HG03064 (cell line): ENCODE results near the gene TBC1D22B.

Experiments used
- ATAC-seq: cut with Tn5 transposase; IDR thresholded peaks from one replicate; pipeline ENCODE4 v1.9.1; 2021; ENCODE audit warnings: low read depth; ENCODE audit not compliant: unreplicated experiment

TBC1D22B gene

DNA sequence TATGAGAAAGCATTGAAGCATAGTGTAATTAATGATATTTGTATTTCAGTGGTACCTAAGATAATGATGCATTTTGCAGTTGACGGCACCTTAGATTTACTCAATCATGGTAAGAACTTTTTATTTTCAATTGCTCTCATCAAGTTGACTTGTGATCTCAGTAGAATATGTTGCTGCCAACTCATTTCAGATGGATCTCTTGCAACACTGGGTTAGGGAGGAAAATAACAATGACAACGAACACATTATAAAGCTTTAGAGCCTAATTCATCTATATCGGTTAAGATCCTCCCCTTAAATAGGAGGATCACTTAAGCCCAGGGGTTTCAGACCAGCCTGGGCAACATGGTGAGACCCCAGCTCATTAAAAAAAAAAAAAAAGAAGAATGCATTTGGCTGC is 18.0 kb upstream of the TBC1D22B start:
- ATAC-seq, result no peak

DNA sequence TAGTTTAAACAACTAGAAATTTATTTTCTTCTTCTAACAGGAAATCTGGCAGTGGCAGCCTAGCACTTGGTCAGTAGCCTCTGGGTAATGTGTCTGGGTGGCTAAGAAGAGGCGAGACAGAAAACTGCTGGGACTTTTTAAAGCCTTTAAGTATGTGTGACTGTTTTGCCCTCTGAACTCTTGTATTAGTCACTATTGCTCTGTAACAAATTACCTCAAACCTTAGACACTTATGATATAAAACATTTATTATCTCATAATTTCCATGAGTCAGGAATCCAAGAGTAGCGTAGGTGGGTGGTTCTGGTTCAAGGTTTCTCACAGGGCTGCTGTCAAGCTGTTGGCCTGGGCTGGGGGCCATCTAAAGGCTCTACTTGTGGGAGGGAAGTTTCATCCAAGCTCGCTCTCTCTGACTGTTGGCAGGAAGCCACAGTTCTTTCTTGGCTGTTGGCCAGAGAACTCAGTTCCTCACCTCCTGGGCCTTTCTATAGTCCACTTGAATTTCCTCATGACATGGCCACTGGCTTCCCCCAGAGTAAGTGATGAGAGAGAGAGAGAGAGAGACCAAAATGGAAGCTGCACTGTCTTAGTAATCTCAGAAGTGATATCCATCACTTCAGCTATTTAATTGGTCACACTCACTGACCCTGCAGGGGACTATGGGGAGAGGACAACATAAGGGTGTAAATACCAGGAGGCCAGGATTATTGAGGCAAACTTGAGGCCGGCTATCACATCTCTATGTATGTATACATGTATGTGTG is 17.4 kb upstream of the TBC1D22B start:
- ATAC-seq, result peak; percentile 59

DNA sequence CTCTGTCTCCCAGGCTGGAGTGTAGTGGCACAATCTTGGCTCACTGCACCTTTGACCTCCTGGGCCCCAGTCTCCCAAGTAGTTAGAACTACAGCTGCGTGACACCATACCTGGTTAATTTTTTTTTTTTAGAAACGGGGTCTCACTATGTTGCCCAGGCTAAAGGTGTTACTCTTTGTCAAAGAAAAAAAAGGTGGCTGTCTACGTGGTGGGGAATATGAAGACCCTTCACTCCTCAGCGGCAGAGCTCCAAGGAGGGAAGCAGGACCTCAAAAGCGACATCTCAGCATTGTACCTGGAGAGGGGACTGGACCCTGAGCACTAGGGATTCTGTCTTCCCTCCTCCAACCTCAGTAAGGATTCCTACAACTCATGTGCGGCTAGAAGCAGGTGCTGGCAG is 16.4 kb upstream of the TBC1D22B start:
- no peak for ATAC-seq

DNA sequence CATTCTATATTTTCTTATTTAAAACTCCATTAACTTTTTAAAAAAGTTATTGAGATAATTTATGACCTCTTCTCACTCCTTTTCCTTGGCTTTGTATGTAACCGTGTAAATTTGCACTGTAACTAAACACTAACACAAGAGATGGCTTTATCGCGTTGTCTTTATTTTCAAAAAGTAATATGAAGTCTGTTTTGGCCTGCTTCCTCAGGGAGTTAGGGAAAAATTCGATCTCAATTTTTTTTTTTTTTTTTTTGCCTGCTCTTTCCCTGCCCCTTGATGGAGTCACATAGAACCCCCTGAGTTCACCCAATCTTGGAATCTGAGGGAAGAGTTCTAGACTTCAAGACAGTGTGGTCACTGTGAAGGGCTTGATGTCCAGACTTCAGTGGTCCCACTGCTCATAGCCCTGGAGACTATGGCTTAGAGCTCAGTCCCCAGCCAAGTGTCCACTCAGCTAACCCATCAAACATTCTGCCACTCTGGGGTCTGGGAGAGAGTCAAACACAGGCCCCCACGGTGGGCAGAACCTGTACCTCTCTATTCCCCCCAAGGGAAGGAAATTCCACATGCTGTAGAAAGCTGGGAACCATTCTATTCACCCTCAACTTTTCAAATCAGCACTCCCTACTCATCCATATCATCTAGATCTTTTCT is 15.7 kb upstream of the TBC1D22B start:
- no peak for ATAC-seq

DNA sequence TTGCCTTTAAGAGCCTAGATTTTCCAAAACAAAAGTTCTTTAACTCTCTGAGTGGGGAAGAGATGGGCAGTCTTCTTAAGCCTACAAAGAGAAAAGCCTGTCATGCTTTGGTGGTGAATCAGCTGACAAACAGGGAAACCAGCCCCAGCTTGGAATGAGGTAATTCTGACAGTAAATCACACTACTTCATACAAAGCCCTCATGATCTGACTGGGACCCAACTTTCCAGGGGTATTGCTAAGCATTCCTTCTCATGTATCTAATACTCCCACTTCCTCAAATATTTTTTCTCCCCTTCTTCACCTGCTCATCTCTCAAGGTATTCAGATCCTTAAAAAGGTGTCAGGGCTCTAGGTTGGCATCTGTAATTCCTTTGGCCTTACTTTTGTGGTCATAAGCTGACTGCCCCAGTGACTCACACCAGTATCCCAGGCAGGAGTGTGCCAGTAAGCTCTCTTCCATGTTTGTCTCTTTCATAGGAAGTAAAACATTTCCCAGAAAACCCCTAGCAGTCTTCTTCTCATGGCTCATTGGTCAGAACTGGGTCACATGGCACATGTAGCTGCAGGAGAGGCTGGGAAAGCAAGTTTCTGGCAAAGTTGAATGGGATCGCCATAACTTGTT is 15.0 kb upstream of the TBC1D22B start:
- ATAC-seq, result no peak

DNA sequence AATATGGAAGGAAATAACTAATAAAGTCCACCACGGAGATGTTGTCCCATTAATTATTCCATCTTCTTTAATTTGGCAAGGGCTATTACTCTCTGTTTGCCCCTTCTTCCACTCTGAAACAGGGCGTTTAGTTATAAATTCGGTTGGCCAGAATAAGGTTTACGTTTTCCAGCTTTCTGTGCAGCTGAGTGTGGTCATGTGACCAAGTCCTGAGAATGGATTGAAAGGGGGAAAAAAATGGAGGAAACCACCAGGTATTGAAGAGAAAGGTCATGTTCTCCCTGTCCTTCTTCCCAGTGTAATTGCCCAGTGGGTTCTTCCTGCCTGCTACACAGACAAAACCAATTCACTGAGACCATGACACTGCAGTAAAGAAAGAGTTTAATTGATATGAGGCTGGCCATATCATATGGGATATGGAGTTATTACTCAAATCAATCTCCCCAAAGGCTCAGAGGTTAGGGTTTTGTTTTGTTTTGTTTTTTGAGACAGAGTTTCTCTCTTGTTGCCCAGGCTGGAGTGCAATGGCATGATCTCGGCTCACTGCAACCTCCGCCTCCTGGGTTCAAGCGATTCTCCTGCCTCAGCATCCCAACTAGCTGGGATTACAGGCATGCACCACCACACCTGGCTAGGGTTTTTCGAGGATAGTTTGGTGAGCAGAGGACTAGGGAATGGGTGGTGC is 14.3 kb upstream of the TBC1D22B start:
- no peak for ATAC-seq

DNA sequence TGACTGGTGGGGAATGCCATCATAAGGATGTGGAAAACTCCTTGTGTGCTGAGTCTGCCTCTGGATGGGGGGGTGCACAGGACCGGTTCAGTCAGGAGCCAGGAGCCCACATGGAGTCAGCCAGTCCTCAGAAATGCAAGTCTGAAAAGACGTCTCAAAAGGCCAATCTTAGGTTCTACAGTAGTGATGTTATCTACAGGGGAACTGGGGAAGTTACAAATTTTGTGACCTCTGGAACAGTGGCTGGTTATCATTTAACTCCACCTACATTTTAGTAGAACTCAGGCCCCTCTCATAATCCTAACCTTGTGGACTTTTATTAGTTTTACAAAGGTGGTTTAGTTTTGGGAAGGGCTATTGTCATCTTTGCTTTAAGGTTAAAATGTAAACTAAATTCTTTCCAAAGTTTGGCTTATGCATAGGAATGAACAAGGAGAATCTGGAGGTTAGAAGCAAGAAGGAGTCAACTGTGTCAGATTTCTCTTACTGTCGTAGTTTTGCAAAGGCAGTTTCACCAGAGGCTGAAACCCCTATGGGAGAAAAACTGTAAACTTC is 13.7 kb upstream of the TBC1D22B start:
- no peak for ATAC-seq

DNA sequence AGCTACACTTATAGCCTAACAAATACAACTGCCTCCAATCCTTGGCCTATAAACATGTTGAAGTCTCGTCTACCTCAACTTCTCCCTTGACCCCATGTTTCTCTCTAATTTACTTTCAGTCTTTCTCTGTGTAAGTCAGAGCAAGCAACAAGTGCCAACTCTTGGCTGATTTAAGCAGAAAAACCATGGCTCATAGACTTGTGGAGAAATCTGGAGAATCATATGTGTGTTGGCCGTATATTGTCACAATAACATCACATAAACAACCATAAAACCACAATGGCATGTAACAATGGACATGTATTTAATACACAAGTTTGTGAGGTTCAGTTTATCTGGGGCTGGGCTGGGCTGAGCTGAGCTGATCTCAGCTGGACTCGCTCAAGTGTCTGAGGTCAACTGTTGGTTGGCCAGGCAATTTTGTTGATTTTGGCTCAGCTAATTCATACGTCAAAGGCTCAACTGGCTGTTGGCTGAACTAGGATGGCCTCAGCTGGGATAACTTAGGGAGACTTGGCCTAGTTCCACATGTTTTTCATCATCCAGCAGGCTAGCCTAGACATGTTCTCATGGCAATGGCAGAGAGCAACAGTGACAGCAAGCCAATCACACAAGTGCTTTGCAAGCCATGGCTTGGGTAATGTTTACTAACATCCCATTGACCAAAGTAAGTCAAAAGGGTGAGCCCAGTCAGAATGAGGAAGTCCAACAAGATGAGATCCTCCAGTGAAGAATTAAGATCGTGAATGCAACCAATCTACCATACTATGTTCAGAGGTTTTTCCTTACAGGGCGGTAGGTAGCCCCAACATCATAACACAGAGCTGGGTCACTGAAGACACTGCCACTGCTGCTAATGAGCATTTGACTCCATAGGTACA is 12.9 kb upstream of the TBC1D22B start:
- no peak for ATAC-seq

DNA sequence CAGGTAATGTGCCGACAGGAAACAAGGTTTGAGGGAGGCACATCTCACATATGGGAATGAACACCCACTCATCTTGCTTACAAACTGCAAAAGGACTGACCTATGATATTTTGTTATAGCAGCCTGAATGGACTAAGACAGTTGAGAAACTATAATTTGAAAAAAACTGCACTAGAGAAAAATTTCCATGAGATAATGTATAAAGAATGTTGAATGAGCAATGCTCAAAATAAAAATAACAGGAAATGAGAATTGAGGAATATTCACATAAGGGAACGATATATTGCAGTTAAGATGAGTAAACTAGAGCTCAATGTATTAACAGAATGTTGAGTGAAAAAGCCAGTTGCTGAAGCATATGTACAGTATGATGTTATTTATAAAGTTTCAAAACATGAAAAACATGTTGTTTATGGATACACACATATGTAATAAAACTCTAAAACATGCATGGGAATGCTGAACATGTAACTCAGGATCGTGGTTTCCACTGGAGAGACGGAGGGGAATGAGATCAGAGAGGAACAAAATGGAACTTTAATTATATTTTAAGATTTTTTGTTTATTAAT is 6.3 kb upstream of the TBC1D22B start:
- ATAC-seq, result no peak

DNA sequence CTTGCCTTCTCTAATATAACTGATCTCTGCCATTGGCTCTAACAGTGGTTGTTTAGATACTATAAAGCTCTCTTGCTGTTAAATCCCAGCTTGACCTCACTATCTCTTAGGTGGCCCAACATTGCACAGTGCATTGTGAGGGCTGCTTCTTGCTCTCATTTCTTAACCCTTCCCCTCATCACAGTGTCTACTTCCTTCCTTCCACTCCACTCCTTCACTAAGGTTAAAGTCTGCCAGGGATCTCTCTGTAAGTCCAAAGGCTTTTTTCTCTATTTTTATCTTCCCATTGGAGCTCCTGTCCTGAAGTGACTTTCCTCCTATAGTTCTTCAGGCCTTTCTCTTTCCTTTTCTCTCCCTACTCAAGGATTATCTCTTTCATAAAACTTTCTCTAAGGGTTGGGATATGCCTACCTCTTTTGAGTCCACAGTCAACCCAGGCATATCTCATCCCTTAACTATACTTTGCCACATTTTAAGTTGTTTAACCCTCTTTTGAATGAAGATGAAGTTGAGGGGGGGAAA is 4.0 kb upstream of the TBC1D22B start:
- ATAC-seq, result no peak

DNA sequence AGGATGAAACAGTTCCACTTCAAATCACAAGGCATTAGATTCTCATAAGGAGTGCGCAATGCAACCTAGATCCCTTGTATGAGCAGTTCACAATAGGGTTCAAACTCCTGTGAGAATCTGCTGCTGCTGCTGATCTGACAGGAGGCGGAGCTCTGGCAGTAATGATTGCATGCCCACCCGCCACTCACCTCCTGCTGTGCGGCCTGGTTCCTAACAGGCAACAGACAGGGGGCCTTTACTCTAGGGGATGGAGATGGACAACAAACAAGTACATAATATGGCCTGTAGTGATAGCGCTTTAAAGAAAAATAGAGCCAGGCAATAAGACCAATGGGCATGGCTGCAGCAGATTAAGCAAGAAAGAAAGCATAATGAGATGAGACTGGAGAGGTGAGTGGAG is 2.7 kb upstream of the TBC1D22B start:
- no peak for ATAC-seq

DNA sequence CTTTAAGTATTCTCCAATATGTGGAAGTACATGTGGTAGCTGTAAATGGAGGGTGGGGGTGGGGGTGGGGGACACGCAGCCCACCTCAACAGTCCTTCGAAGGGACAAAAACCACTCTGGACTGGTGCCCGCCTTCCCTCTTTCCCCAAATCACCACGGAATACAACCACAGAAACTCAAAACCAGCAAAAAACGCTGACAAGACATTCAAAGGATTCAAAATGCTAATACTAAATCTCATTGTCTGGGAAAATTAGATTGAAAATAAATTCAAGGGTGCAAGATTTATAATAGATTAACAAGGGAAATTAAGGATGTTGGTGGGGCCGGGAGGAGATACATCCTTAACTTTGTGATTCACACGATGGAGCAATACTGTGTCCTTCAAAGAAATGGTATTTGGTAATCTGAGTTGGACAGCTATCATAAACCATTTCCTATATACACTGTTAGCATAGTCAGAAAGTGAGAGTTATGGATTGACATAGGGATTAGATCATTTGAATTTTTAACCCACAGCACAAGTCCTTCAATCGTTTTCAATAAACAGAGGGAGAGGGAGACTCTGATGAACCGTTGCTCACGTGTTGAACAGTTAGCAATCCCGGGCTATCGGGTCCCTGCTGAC is 766 bp upstream of the TBC1D22B start:
- no peak for ATAC-seq

DNA sequence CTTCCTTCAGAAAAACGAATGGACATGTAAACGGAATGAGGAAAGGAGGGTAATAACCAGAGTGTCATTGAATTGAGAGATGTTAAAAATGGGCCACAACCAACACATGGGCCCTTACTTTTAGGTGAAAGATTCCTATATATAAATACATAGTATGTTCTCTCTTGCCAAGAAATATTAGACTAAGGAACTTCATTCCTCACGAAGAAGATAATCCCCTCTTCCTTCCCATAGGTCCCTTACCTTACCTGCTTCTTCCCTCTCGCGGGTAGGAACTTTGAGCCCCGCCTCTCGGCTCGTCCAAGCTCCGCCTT is 295 bp upstream of the TBC1D22B start:
- no peak for ATAC-seq

DNA sequence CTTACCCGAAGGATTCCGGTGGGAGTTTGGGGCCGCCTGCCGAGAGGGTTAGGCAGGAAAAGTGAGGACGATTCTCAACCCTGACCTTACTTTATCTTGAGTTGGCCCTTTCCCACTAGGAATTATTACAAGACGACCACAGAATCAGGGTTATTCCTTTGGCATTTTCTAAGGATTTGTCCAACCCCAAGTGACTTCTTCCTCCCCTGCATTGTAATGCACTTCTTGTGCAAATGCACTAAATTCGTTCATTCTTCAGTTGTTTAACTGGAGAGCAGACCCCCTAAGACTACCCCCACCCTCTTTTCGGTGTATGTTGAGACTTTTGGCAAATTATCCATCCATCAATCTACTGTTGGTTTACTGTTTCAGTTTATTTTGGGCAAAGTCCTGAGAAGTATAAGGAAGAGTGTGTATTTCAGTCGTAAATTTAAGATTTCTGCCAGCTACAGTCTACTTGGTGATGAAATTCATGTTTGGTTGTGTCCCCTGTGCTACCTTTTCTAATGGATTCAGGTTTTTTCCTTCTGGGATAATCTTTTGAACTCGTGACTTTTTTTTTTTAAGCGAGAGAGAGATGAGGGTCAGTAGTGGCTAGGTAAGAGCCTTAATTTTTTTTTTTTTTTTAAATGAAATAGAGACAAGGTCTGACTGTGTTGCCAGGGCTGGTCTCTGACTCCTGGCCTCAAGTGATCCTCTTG is 983 bp downstream of the TBC1D22B start:
- no peak for ATAC-seq

DNA sequence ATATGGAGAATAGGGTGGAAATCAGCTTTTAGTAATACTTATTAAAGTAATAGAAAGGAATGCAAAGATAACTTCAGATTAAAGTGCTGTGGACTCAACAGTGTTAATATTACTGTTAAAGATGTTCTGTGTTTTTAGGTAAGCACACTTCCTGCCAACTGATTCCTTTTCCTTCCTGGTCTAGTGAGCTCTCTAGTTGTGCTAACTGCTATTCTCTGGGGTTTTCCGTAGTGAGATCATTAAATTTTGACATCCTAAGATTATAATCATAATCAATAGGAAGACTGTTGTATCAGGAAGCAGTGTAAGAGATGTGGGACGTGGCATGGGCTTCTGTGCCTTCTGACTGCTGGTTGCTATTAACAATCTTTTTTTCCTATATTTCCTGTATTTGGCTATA is 1.6 kb downstream of the TBC1D22B start:
- no peak for ATAC-seq

DNA sequence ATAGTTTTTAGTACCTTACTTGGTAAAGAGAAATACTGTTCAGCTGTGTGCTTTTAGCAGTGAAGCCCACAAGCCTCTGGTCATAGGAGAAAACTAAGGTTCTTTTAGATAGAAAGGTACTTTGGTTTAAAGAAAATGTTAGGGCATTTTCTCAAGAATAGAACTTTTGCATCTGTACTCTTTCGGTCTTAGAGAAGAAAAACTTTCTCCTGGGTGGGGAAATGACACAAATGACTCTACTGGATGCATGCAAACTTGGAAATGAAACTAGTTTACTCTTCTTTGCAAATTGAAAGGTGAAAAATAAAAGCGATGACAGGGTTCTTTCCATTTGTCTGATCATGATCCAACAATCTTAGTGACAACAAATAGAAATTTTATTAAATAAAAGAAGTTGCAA is 2.5 kb downstream of the TBC1D22B start:
- ATAC-seq, result no peak

DNA sequence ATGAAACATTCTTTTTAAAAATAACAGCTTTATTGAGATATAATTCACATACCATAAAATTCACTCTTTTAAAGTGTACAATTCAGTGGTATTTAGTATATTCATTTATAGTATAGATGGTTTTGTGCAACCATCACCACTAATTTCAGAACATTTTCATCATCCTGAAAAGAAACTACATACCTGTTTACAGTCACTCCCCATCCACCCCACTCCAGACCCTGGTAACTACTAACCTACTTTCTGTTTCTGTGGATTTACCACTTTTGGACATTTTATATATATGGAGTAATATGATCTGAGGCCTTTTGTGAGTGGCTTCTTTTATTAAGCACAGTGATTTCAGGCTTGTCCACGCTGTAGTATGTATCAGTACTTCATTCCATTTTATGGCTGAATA is 2.9 kb downstream of the TBC1D22B start:
- ATAC-seq, result no peak

DNA sequence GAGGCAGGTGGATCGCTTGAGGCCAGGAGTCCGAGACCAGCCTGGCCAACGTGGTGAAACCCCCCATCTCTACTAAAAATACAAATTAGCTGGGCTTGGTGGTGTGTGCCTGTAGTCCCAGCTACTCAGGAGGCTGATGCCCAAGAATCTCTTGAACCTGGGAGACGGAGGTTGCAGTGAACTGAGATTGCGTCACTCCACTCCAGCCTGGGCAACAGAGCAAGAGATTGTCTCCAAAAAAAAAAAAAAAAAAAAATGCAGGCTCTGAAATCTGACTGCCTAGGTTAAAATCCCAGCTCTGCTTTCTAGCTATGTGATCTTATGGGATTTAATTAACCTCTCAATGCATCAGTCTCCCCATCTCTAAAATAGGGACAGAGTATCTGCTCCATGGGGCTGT is 3.6 kb downstream of the TBC1D22B start:
- ATAC-seq, result no peak
